ENCODE data around the gene FBXL16.
"Not testable (repeated sequence)": the region's sequence is repeated elsewhere in the genome, so short reads cannot be mapped to it uniquely, and the experiment has no call there.

FBXL16 gene

GRCh38 chr16:708019-708418 is 2.4 kb upstream of the FBXL16 start:
- no peak for DNase-seq

- DNase-seq, result no peak
Measured at GRCh38 chr16:707062-707538, 1.5 kb upstream of the FBXL16 start.

- no peak for DNase-seq
Measured at GRCh38 chr16:706189-707061, 824 bp upstream of the FBXL16 start.

- no peak for DNase-seq
Measured at GRCh38 chr16:704552-705380, 835 bp downstream of the FBXL16 start.

- no peak for DNase-seq
Measured at GRCh38 chr16:704047-704446, 1.6 kb downstream of the FBXL16 start.

- no peak for DNase-seq
Measured at GRCh38 chr16:703406-703805, 2.2 kb downstream of the FBXL16 start.

GRCh38 chr16:702341-702740 is 3.3 kb downstream of the FBXL16 start:
- DNase-seq, result no peak

GRCh38 chr16:700684-701584 is 4.7 kb downstream of the FBXL16 start:
- DNase-seq, result no peak

- DNase-seq, result no peak
Measured at GRCh38 chr16:698911-699671, 6.5 kb downstream of the FBXL16 start.

- DNase-seq, result no peak
Measured at GRCh38 chr16:695355-696089, 10.1 kb downstream of the FBXL16 start.

GRCh38 chr16:694863-695354 is 10.7 kb downstream of the FBXL16 start:
- no peak for DNase-seq

GRCh38 chr16:694187-694862 is 11.3 kb downstream of the FBXL16 start:
- no peak for DNase-seq

- no peak for DNase-seq
Measured at GRCh38 chr16:693766-694165, 11.8 kb downstream of the FBXL16 start.

- no peak for DNase-seq
Measured at GRCh38 chr16:693364-693763, 12.2 kb downstream of the FBXL16 start.

- DNase-seq, result no peak
Measured at GRCh38 chr16:692356-693108, 13.1 kb downstream of the FBXL16 start.

GRCh38 chr16:691242-691641 is 14.4 kb downstream of the FBXL16 start:
- DNase-seq, result not testable (repeated sequence)

- no peak for DNase-seq
Measured at GRCh38 chr16:689175-689897, 16.3 kb downstream of the FBXL16 start.

- DNase-seq, result no peak
Measured at GRCh38 chr16:687499-687898, 18.1 kb downstream of the FBXL16 start.

All from KG1 (cell line).